Right lobe of liver (tissue), 6 donors: ENCODE data around the gene BRICD5. TPM values are rescaled to one million over a fixed set of nuclear protein-coding genes. Genes with fewer than 3 reads are reported as not detected.
"Not testable (repeated sequence)": the region's sequence is repeated elsewhere in the genome, so short reads cannot be mapped to it uniquely, and the experiment has no call there.

ENCODE experiments used
- ATAC-seq, 4 donors: fragments of 200-7000 bp; cut with Tn5 transposase; one replicate each; pipeline ENCODE4 v1.9.1; 2020; ENCODE audit warnings: mild to moderate bottlenecking in 4 of 4, moderate library complexity in 4 of 4
- DNase-seq, 3 donors: peaks; one replicate each; pipeline ENCODE4 v3.0.0-alpha.2; 2020
- H3K27ac ChIP-seq, 3 donors: fragments of 200-600 bp; one replicate each; pipeline ENCODE4 v1.8.0; 2022
- H3K27me3 ChIP-seq, 2 donors: fragments of 200-600 bp; one replicate each; pipeline ENCODE4 v1.8.0; 2022
- H3K36me3 ChIP-seq, 4 donors: fragments of 200-600 bp; sonication (generic) in 1 of 4; one replicate each; pipeline versions ENCODE4 v1.5.1 to v1.8.0; 2017 to 2022; ENCODE audit warnings: control low read depth in 1 of 4
- H3K4me1 ChIP-seq, 4 donors: fragments of 200-600 bp; sonication (generic) in 1 of 4; one replicate each; pipeline versions ENCODE4 v1.5.1 to v1.8.0; 2017 to 2022; ENCODE audit warnings: control low read depth in 1 of 4
- H3K4me3 ChIP-seq, 3 donors: fragments of 200-600 bp; one replicate each; pipeline ENCODE4 v1.8.0; 2022
- H3K9me3 ChIP-seq, 4 donors: fragments of 200-600 bp; sonication (generic) in 1 of 4; one replicate each; pipeline versions ENCODE4 v1.5.1 to v1.8.0; 2017 to 2022; ENCODE audit warnings: control low read depth in 1 of 4
- CTCF ChIP-seq, 4 donors: fragments of 200-600 bp in 3 of 4; fragments of 450-650 bp in 1 of 4; IDR thresholded peaks; one replicate each; pipeline versions ENCODE4 v1.5.1 to v1.8.0; 2016 to 2022; ENCODE audit warnings: antibody characterized with exemption in 4 of 4, mild to moderate bottlenecking in 2 of 4
- POLR2A ChIP-seq: fragments of 450-650 bp; IDR thresholded peaks from one replicate; pipeline ENCODE4 v1.6.1; 2017; ENCODE audit warnings: antibody characterized with exemption, mild to moderate bottlenecking
- WGBS: methylation state at CpG from one replicate; pipeline ENCODE4 v1.1.6; 2018; ENCODE audit warnings: low coverage, low lambda C conversion rate; ENCODE audit not compliant: insufficient coverage; ENCODE audit errors: missing lambda C conversion rate; 5-methylcytosine and 5-hydroxymethylcytosine counted together
- intact Hi-C, 2 donors: fragments of 100-400 bp; cut with DNase I; formaldehyde crosslinking; loops; one replicate each; pipeline versions ENCODE4 v1.11.2 to v1.14.1; 2022
- total RNA-seq, 6 experiments: library from RNA; depleted of rRNA in 2 of 6; stranded (reverse); fragments of >200 nt in 2 of 6; fragmentation: NEBNext Ultra II Directional in 3 of 6; extraction: Animal tissue kit (Norgen Biotek cat#: 25700) in 3 of 6; gene quantifications; one replicate each; pipeline versions ENCODE4 v1.1.0 to v1.2.4, GENCODE V29; 2016 to 2023
- donor health status: DM: no; HTN: yes; CAD: no.
- donor health status: DM: no; HTN: no; CAD: no.
- donor health status: DM: no; HTN: no; CAD: no.
- donor health status: DM: no; HTN: yes; CAD: no.
- donor health status: DM: no; HTN: yes; CAD: no.

BRICD5 gene
- total RNA-seq, 6 experiments from 2014 or later = 0.74 to 3.7 (median 2.0) TPM

DNA sequence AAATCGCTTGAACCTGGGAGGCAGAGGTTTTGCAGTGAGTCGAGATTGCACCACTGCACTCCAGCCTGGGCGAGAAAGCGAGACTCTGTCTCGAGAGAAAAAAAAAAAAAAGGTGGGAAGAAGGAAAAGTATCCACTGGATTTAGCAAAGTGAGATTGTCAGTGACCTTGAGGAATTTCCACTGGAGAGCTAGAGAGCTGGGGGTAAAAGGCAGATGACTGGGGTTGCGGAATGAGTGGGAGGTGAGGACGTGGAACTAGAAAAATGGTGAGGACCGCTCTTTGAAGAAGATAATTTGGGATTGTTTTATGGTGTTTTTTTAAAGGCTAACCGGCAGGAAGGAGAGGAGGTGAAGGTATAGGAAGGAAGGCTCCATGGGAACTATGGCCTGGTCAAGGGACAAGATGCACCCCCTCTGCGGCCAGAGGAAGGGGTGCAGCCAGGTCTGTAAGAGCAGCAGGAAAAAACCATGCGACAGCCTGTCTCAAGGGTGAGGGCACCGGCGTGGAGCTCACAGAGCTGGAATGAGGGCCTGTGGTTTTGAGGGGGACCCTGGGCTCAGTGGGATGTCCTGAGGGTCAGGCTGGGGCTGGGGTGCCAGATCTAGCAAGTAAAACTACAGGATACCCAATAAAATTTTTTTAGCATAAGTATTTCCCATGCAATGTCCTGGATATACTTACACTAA lies 6.1 kb downstream of the BRICD5 start:
- Histone ChIP-seq H3K36me3 (peaks cover 0 to 19% (median 7%) of the 10 kb centered on the region in 4 donors), H3K4me3 (peak overlapping the region; percentile 74 to 99 (median 98)), H3K9me3 (no peaks in the 10 kb centered on the region), H3K27me3 (no peaks in the 10 kb centered on the region), H3K4me1 (peaks cover 0 to 18% (median 6%) of the 10 kb centered on the region in 4 donors), H3K27ac (peak overlapping the region; percentile 89 to 99 (median 97))
- 86% methylated on average over 9 of the region's 13 CpGs for WGBS
- TF ChIP-seq POLR2A (no peak), CTCF (IDR thresholded peaks at IDR 0.05) (no peak)
- DNase-seq = no peak
- intact Hi-C loops = no loop called here
- no peak for ATAC-seq

DNA sequence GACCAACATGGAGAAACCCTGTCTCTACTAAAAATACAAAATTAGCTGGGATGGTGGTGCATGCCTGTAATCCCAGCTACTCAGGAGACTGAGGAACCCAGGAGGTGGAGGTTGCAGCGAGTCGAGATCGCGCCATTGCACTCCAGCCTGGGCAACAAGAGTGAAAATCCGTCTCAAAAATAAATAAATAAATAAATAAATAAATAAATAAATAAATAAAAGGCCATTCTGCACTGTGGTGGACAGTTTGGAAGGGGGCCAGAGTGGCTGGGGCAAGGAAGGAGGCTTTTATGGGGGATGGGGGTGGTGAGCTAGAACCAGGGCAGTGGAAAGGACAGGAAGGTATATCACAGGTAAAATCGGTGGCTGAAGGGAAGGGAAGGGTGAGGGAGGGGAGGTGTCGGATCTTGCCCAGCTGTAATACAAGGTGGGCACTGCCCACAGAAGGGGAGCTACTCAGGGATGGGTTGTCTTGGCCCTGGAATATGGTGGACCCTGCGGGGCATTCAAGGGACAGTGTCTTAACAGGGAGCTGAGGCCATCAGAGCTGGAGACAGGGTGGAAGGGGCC lies 7.5 kb downstream of the BRICD5 start:
- DNase-seq, H3K4me3 ChIP-seq, intact Hi-C loops, H3K36me3 ChIP-seq, H3K27me3 ChIP-seq, ATAC-seq, H3K27ac ChIP-seq, H3K9me3 ChIP-seq: not testable (repeated sequence)
- peaks cover 0 to 18% (median 6%) of the 10 kb centered on the region in 4 donors for H3K4me1 ChIP-seq
- 78% methylated on average over 1 of the region's 8 CpGs for WGBS

DNA sequence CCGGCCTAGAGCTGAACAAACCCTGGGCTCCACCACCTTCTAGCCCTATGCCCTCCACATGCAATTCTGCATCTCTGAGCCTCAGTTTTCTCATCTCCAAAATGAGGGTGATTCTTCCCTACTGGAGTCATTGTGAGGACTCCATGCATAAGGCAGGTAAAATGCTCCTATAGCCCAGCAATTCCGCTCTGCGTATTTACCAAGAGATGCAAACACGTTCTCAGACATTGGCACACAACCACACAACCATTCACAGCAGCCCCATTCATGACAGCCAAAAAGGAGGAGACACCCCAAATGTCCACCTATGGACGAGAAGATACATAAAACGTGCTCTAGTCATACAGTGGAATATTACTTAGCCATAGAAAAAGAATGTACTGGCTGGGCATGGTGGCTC lies 10.3 kb downstream of the BRICD5 start:
- no peaks in the 10 kb centered on the region for H3K36me3 ChIP-seq
- WGBS = 80% methylated on average over 5 of the region's 6 CpGs
- H3K9me3 ChIP-seq = no peaks in the 10 kb centered on the region
- peaks cover 0 to 8% of the 10 kb centered on the region in 2 donors for H3K27me3 ChIP-seq
- no peak for ATAC-seq
- no peak for DNase-seq
- intact Hi-C loops = no loop called here
- H3K27ac ChIP-seq = no peak overlapping the region
- H3K4me1 ChIP-seq = peaks cover 0 to 14% (median 3%) of the 10 kb centered on the region in 4 donors
- TF ChIP-seq CTCF (IDR thresholded peaks at IDR 0.05) (no peak), POLR2A (no peak)
- H3K4me3 ChIP-seq = no peak overlapping the region

GRCh38 chr16:2199621-2200139 lies 11.0 kb downstream of the BRICD5 start:
- no peak for TF ChIP-seq CTCF (IDR thresholded peaks at IDR 0.05)
- TF ChIP-seq POLR2A = no peak
- intact Hi-C loops = loop anchor here (10.0 kb wide), 1 partner anchor 305 kb away; no protein-coding TSS in a partner anchor
- no CpG with 5 or more reads among the region's 14 CpGs for WGBS
- DNase-seq = no peak
- Histone ChIP-seq H3K27ac (no peak overlapping the region), H3K9me3 (no peaks in the 10 kb centered on the region), H3K36me3 (no peaks in the 10 kb centered on the region), H3K4me1 (peaks cover 0 to 11% (median under 1%) of the 10 kb centered on the region in 4 donors), H3K27me3 (peaks cover 0 to 11% of the 10 kb centered on the region in 2 donors), H3K4me3 (no peak overlapping the region)
- ATAC-seq = no peak

DNA sequence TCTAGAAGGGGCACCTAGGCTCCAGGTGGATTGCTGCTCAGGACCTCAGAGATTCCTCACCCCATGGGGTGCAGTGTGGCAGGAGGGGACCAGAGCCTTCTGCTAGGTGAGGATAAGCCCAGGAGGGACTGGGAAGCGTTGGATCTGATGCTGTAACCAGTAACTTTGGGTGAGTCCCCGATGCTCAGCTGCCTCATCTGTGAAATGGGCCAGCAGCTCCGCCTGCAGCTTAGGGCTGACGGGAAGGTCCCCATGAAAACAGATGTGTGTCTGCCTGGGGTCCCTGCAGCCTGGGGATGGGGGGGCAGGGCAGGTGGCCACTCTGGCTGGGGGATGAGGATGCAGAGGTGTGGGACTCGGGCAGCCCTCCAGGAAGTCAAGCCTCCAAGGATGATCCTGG lies 11.6 kb downstream of the BRICD5 start:
- no peak for ATAC-seq
- peaks cover 0 to 10% (median 0%) of the 10 kb centered on the region in 4 donors for H3K4me1 ChIP-seq
- no peaks in the 10 kb centered on the region for H3K36me3 ChIP-seq
- peaks cover 0 to 11% of the 10 kb centered on the region in 2 donors for H3K27me3 ChIP-seq
- no peak overlapping the region for H3K4me3 ChIP-seq
- 53% methylated on average over 2 of the region's 5 CpGs for WGBS
- no peak overlapping the region for H3K27ac ChIP-seq
- intact Hi-C loops = loop anchor here (10.0 kb wide), 1 partner anchor 306 kb away; no protein-coding TSS in a partner anchor
- DNase-seq = no peak
- H3K9me3 ChIP-seq = no peaks in the 10 kb centered on the region
- TF ChIP-seq CTCF (IDR thresholded peaks at IDR 0.05) = no peak
- no peak for TF ChIP-seq POLR2A
